Measurements from ENCODE around the gene ITLN1. TPM values are rescaled to one million over a fixed set of nuclear protein-coding genes. Genes with fewer than 3 reads are reported as not detected.

Gene ITLN1
- total RNA-seq, 4 donors from 2014 or later, result 0.42 to 1.2 TPM; not detected in 2

DNA sequence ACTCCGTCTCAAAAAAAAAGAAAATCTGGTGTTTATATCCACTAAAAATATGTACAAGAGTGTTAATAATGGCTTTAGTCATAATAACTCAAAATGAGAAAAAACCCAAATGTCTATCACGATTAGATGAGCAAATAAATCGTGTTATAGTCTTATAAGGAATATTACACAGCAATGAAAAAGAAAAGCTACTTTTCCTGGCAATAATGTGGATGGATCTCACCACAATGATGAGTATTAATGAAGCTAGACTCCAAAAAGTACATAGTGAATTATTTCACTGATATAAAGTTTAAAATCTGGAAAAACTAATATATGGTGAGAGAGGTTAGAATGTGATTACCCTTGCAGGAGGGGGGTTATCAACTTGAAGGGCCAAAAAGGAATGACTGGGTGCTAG is 32.0 kb downstream of the ITLN1 start:
- DNase-seq (ENCODE audit: low spot score in 2 of 2), result no peak
- no peaks in the 10 kb centered on the region for H3K9me3 ChIP-seq
- no peaks in the 10 kb centered on the region for H3K27me3 ChIP-seq
- WGBS, 2 donors, result 90 to 91% methylated on average over 3 of the region's 3 CpGs
- H3K27ac ChIP-seq, result no peak overlapping the region
- no peaks in the 10 kb centered on the region for H3K36me3 ChIP-seq
- H3K4me1 ChIP-seq, result no peaks in the 10 kb centered on the region
- TF ChIP-seq, protein P1, sequence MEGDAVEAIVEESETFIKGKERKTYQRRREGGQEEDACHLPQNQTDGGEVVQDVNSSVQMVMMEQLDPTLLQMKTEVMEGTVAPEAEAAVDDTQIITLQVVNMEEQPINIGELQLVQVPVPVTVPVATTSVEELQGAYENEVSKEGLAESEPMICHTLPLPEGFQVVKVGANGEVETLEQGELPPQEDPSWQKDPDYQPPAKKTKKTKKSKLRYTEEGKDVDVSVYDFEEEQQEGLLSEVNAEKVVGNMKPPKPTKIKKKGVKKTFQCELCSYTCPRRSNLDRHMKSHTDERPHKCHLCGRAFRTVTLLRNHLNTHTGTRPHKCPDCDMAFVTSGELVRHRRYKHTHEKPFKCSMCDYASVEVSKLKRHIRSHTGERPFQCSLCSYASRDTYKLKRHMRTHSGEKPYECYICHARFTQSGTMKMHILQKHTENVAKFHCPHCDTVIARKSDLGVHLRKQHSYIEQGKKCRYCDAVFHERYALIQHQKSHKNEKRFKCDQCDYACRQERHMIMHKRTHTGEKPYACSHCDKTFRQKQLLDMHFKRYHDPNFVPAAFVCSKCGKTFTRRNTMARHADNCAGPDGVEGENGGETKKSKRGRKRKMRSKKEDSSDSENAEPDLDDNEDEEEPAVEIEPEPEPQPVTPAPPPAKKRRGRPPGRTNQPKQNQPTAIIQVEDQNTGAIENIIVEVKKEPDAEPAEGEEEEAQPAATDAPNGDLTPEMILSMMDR (IDR thresholded peaks at IDR 0.05), result no peak
- TF ChIP-seq EP300 (IDR thresholded peaks at IDR 0.05), result no peak
- TF ChIP-seq POLR2A (IDR thresholded peaks at IDR 0.05), result no peak
- no peak overlapping the region for H3K4me3 ChIP-seq

- DNase-seq (ENCODE audit: low spot score in 2 of 2), result no peak
- no peaks in the 10 kb centered on the region for H3K4me1 ChIP-seq
- no peak overlapping the region for H3K27ac ChIP-seq
- TF ChIP-seq EP300 (IDR thresholded peaks at IDR 0.05), result no peak
- TF ChIP-seq POLR2A (IDR thresholded peaks at IDR 0.05), result no peak
- TF ChIP-seq, protein P1 (IDR thresholded peaks at IDR 0.05), result no peak
- WGBS, 2 donors, result 88% methylated on average over 8 of the region's 8 CpGs
- no peak overlapping the region for H3K4me3 ChIP-seq
- no peaks in the 10 kb centered on the region for H3K27me3 ChIP-seq
- H3K9me3 ChIP-seq, result no peaks in the 10 kb centered on the region
- no peaks in the 10 kb centered on the region for H3K36me3 ChIP-seq
Measured at GRCh38 chr1:160850993-160851392, 34.0 kb downstream of the ITLN1 start.

- 74 to 78% methylated on average over 5 of the region's 5 CpGs for WGBS, 2 donors
- Histone ChIP-seq H3K36me3 (no peaks in the 10 kb centered on the region), H3K9me3 (no peaks in the 10 kb centered on the region), H3K4me1 (no peaks in the 10 kb centered on the region), H3K4me3 (no peak overlapping the region), H3K27me3 (no peaks in the 10 kb centered on the region), H3K27ac (no peak overlapping the region)
- TF ChIP-seq, protein P1 (IDR thresholded peaks at IDR 0.05), result no peak
- TF ChIP-seq POLR2A (IDR thresholded peaks at IDR 0.05) (no peak), EP300 (IDR thresholded peaks at IDR 0.05) (no peak)
- no peak for DNase-seq (ENCODE audit: low spot score in 2 of 2)
Measured at GRCh38 chr1:160850541-160850940, 34.4 kb downstream of the ITLN1 start.

GRCh38 chr1:160846281-160846680 is 38.7 kb downstream of the ITLN1 start:
- no peaks in the 10 kb centered on the region for H3K36me3 ChIP-seq
- H3K27ac ChIP-seq, result no peak overlapping the region
- no peaks in the 10 kb centered on the region for H3K9me3 ChIP-seq
- TF ChIP-seq, protein P1 (IDR thresholded peaks at IDR 0.05), result no peak
- no peak for TF ChIP-seq POLR2A (IDR thresholded peaks at IDR 0.05)
- TF ChIP-seq EP300 (IDR thresholded peaks at IDR 0.05), result no peak
- no peaks in the 10 kb centered on the region for H3K27me3 ChIP-seq
- DNase-seq (ENCODE audit: low spot score in 2 of 2), result no peak
- H3K4me1 ChIP-seq, result no peaks in the 10 kb centered on the region
- no peak overlapping the region for H3K4me3 ChIP-seq
- WGBS, 2 donors, result 82 to 90% methylated on average over 12 of the region's 12 CpGs

GRCh38 chr1:160844447-160845232 is 40.3 kb downstream of the ITLN1 start:
- no peak for DNase-seq (ENCODE audit: low spot score in 2 of 2)
- H3K4me3 ChIP-seq, result no peak overlapping the region
- no peak overlapping the region for H3K27ac ChIP-seq
- no peaks in the 10 kb centered on the region for H3K4me1 ChIP-seq
- 89 to 93% methylated on average over 12 of the region's 12 CpGs for WGBS, 2 donors
- TF ChIP-seq, protein P1 (IDR thresholded peaks at IDR 0.05), result no peak
- TF ChIP-seq EP300 (IDR thresholded peaks at IDR 0.05) (no peak), POLR2A (IDR thresholded peaks at IDR 0.05) (no peak)
- no peaks in the 10 kb centered on the region for H3K27me3 ChIP-seq
- no peaks in the 10 kb centered on the region for H3K36me3 ChIP-seq
- no peaks in the 10 kb centered on the region for H3K9me3 ChIP-seq
